HepG2 (cell line): ENCODE data around the gene LRRC4C. TPM values are rescaled to one million over a fixed set of nuclear protein-coding genes. Genes with fewer than 3 reads are reported as not detected.

ENCODE experiments used
- ATAC-seq: fragments of 200-7000 bp; cut with Tn5 transposase; 3 replicates; pipeline ENCODE4 v1.9.1; 2020; ENCODE audit warnings: mild to moderate bottlenecking, moderate library complexity
- BruUV-seq: library from RNA; stranded (reverse); fragments of 400-500 nt; replicated peaks from 2 replicates; lab custom pipeline; 2021; lab: Mats Ljungman, UMichigan
- CTCF ChIA-PET: fragments of 300-600 bp; formaldehyde crosslinking; extraction: SDS; loops from one replicate; lab custom pipeline; 2021; ENCODE audit warnings: low total read pairs, inconsistent platforms, low intra/inter-chr PET ratio; lab: Yijun Ruan, JAX
- POLR2A ChIA-PET: fragments of 350-600 bp; sonication (Branson Sonifier 250); formaldehyde crosslinking; loops from one replicate; lab custom pipeline; 2020; ENCODE audit warnings: antibody characterized with exemption, inconsistent platforms; lab: Yijun Ruan, JAX
- DNase-seq: peaks from one replicate; pipeline ENCODE4 v3.0.0-alpha.2; 2015; ENCODE audit warnings: low spot score
- FAIRE-seq: peaks from 3 replicates; lab custom pipeline; 2011; peaks lifted over from hg19 to GRCh38; lab: Jason Lieb, UNC
- H2AFZ ChIP-seq: one replicate; pipeline ENCODE4 v1.6.1; 2011; ENCODE audit warnings: low read length, inconsistent platforms
- H3K27ac ChIP-seq: fragments of 300-600 bp; 3 replicates; pipeline ENCODE4 v1.8.0; 2011; ENCODE audit warnings: mixed run types, mild to moderate bottlenecking, mixed read lengths, low read length, inconsistent platforms; ENCODE audit not compliant: insufficient read depth; ENCODE audit errors: extremely low read length
- H3K27me3 ChIP-seq, 2 experiments: fragments of 200-600 bp in 1 of 2; 2 replicates in 1 of 2; 3 replicates in 1 of 2; pipeline versions ENCODE4 v1.6.0 to v1.8.0; 2011; ENCODE audit warnings: low read length in 2 of 2, mild to moderate bottlenecking in 2 of 2, moderate library complexity in 2 of 2, inconsistent platforms in 1 of 2; ENCODE audit not compliant: insufficient read depth in 2 of 2, control insufficient read depth in 1 of 2
- H3K36me3 ChIP-seq, 2 experiments: fragments of 200-600 bp in 1 of 2; replicated peaks in 1 of 2; 2 replicates in 1 of 2; 3 replicates in 1 of 2; pipeline versions ENCODE4 v1.5.1 to v1.8.0; 2011; ENCODE audit warnings: low read length in 2 of 2, inconsistent platforms in 1 of 2; ENCODE audit not compliant: insufficient read depth in 2 of 2, control insufficient read depth in 1 of 2
- H3K4me1 ChIP-seq: 2 replicates; pipeline ENCODE4 v1.5.1; 2012; ENCODE audit warnings: low read length, inconsistent platforms; ENCODE audit not compliant: insufficient read depth
- H3K4me2 ChIP-seq: 2 replicates; pipeline ENCODE4 v1.6.0; 2011; ENCODE audit warnings: low read depth, low read length, inconsistent platforms
- H3K4me3 ChIP-seq, 3 experiments: fragments of 200-600 bp in 1 of 3; sonication (generic), shearing (Covaris generic) in 1 of 3; replicated peaks in 1 of 3; 2 replicates each; pipeline ENCODE4 v1.5.1; 2011 to 2016; ENCODE audit warnings: low read length in 3 of 3, inconsistent platforms in 2 of 3, low read depth in 2 of 3, mild to moderate bottlenecking in 2 of 3, control low read depth in 1 of 3, mixed read lengths in 1 of 3; ENCODE audit not compliant: insufficient read depth in 1 of 3
- H3K79me2 ChIP-seq: one replicate; pipeline ENCODE4 v1.6.1; 2011; ENCODE audit warnings: low read length, inconsistent platforms; ENCODE audit not compliant: insufficient read depth
- H3K9ac ChIP-seq: 2 replicates; pipeline ENCODE4 v1.6.0; 2011; ENCODE audit warnings: mild to moderate bottlenecking, low read depth, low read length, inconsistent platforms; ENCODE audit not compliant: insufficient read depth
- H3K9me3 ChIP-seq: 2 replicates; pipeline ENCODE4 v1.5.1; 2012; ENCODE audit warnings: mild to moderate bottlenecking, low read length
- H4K20me1 ChIP-seq: 2 replicates; pipeline ENCODE4 v1.6.0; 2011; ENCODE audit warnings: inconsistent platforms, mild to moderate bottlenecking, low read length, moderate library complexity; ENCODE audit not compliant: insufficient read depth
- GABPA ChIP-seq, 2 experiments: IDR thresholded peaks; 2 replicates each; pipeline ENCODE4 v1.6.1; 2011 to 2016; ENCODE audit warnings: low read depth in 2 of 2, low read length in 1 of 2, missing biosample characterization in 1 of 2, missing genetic modification characterization in 1 of 2
- GABPB1 ChIP-seq: IDR thresholded peaks from 2 replicates; pipeline ENCODE4 v1.6.1; 2016; ENCODE audit warnings: mild to moderate bottlenecking, missing genetic modification reagents, moderate library complexity, missing compliant biosample characterization
- RBFOX2 ChIP-seq: fragments of 200-400 bp; formaldehyde crosslinking; IDR thresholded peaks from 2 replicates; pipeline ENCODE4 v1.6.1; 2017; ENCODE audit warnings: low read depth, mild to moderate bottlenecking, low read length
- STAG1 ChIP-seq: sonication (generic); formaldehyde crosslinking; IDR thresholded peaks from 2 replicates; pipeline ENCODE4 v1.4.0; 2020; ENCODE audit warnings: missing genetic modification reagents
- ZBTB7B ChIP-seq: sonication (generic); formaldehyde crosslinking; IDR thresholded peaks from 2 replicates; pipeline ENCODE4 v1.4.0; 2020; ENCODE audit warnings: missing genetic modification reagents
- ZNF510 ChIP-seq: sonication (generic); formaldehyde crosslinking; IDR thresholded peaks from 2 replicates; pipeline ENCODE4 v1.4.0; 2020; ENCODE audit warnings: low read depth, mild to moderate bottlenecking, missing genetic modification reagents
- ZNF564 ChIP-seq: sonication (generic); formaldehyde crosslinking; IDR thresholded peaks from 2 replicates; pipeline ENCODE4 v1.8.1; 2023; ENCODE audit warnings: mild to moderate bottlenecking, missing genetic modification reagents
- WGBS: methylation state at CpG from one replicate; pipeline ENCODE4 v1.1.6; 2017; ENCODE audit warnings: low lambda C conversion rate; 5-methylcytosine and 5-hydroxymethylcytosine counted together
- in situ Hi-C: cut with HindIII; loops from 2 replicates; pipeline ENCODE4 v1.10.0; 2017; ENCODE audit warnings: low pct_unique_long_range_greater_than_20kb; ENCODE audit not compliant: extremely low pct_ligation_motif_present
- intact Hi-C: fragments of 100-400 bp; cut with micrococcal nuclease; formaldehyde crosslinking; loops from one replicate; pipeline ENCODE4 v1.10.0; 2022; ENCODE audit not compliant: unreplicated experiment
- polyA plus RNA-seq, 8 experiments: library from polyadenylated mRNA; depleted of rRNA in 3 of 8; stranded (reverse) in 7 of 8; unstranded in 1 of 8; fragments of >200 nt; fragmentation: Illumina TruSeq in 4 of 8; extraction: Trizol in 4 of 8; gene quantifications; 2 replicates each; pipeline versions ENCODE4 v1.2.1 to v1.2.3, GENCODE V29; 2011 to 2016; ENCODE audit warnings: low read depth in 4 of 8, missing spikeins in 1 of 8, mixed read lengths in 1 of 8; ENCODE audit not compliant: insufficient read depth in 1 of 8
- total RNA-seq, 5 experiments: library from RNA; depleted of rRNA; stranded (reverse); fragments of >200 nt; fragmentation: Illumina TruSeq; extraction: Trizol; gene quantifications; 2 replicates each; pipeline ENCODE4 v1.2.3, GENCODE V29; 2016; ENCODE audit warnings: low read depth in 1 of 5
- TF ChIP-seq, protein P1 (sequence below): sonication (generic); formaldehyde crosslinking; IDR thresholded peaks from 2 replicates; pipeline ENCODE4 v1.4.0; 2020; ENCODE audit warnings: missing genetic modification reagents
- TF ChIP-seq, protein P2 (sequence below): fragments of 450-650 bp; IDR thresholded peaks from 2 replicates; pipeline ENCODE4 v1.6.1; 2017
- TF ChIP-seq, protein P3 (sequence below): sonication (generic); formaldehyde crosslinking; IDR thresholded peaks from 2 replicates; pipeline ENCODE4 v1.5.0; 2020; ENCODE audit warnings: mild to moderate bottlenecking, missing genetic modification reagents, moderate library complexity

The LRRC4C gene
- total and polyA plus RNA-seq, 2 of the 13 experiments (the other 11 are each of a cell fraction or from before 2014, with no cell fraction given): not detected

DNA sequence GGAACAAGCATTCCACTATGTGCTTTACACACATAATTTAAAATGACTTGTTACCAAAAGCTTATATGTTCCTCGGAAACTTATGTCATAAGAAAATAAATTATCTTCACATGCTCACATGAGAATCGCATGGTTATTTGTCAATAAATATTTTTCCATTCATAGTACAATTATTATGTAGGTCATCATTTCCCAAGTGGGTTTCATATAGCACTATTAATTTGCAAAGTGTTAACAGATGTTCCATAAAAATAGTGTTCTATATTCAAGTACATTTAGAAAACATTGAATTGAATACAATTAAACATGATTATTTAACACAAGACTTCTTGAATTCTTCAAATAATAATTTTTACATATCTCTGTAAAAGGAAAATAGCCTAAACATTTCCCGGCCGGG is 23.9 kb downstream of the LRRC4C start (continued):
- TF ChIP-seq, protein P1, sequence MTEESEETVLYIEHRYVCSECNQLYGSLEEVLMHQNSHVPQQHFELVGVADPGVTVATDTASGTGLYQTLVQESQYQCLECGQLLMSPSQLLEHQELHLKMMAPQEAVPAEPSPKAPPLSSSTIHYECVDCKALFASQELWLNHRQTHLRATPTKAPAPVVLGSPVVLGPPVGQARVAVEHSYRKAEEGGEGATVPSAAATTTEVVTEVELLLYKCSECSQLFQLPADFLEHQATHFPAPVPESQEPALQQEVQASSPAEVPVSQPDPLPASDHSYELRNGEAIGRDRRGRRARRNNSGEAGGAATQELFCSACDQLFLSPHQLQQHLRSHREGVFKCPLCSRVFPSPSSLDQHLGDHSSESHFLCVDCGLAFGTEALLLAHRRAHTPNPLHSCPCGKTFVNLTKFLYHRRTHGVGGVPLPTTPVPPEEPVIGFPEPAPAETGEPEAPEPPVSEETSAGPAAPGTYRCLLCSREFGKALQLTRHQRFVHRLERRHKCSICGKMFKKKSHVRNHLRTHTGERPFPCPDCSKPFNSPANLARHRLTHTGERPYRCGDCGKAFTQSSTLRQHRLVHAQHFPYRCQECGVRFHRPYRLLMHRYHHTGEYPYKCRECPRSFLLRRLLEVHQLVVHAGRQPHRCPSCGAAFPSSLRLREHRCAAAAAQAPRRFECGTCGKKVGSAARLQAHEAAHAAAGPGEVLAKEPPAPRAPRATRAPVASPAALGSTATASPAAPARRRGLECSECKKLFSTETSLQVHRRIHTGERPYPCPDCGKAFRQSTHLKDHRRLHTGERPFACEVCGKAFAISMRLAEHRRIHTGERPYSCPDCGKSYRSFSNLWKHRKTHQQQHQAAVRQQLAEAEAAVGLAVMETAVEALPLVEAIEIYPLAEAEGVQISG: no peak
- TF ChIP-seq ZNF564: no peak

DNA sequence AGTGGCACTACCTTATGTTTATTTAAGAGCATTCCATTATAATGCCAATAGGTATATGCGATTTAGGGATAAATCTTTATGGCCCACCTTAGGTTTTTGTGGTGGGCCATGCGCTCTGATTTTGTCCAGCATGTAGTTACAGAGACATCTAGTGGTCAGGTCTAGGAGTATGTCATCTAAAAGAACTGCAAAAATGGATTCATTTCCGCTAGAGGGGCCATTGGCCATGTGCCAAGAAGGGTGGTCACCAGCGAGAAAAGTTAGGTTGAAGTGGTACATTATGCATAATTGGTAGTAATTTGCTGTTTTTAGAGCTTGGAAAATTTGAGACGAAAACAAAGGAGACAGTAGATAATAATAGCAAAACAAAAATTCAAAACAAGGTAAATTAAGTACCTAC is 27.7 kb downstream of the LRRC4C start:
- no peak overlapping the region for H3K4me2 ChIP-seq
- no peak overlapping the region for H2AFZ ChIP-seq
- H3K27me3 ChIP-seq: no peaks in the 10 kb centered on the region
- no peak overlapping the region for H3K4me3 ChIP-seq
- H3K27ac ChIP-seq: no peak overlapping the region
- no peaks in the 10 kb centered on the region for H3K79me2 ChIP-seq
- POLR2A ChIA-PET: no interaction called here
- H3K4me1 ChIP-seq: no peaks in the 10 kb centered on the region
- FAIRE-seq (no peak), ATAC-seq (0 out of 3 replicates have a peak, but pooled peaks have one; percentile 37), DNase-seq (peak; percentile 16)
- no peaks in the 10 kb centered on the region for H3K9me3 ChIP-seq
- intact Hi-C loops (no loop called here), in situ Hi-C loops (no loop called here)
- CTCF ChIA-PET: interaction anchor here (0.9 kb wide), 1 partner anchor 1125 kb away, joined by 5 read pairs; no protein-coding TSS in a partner anchor
- no TSS peak for BruUV-seq
- H4K20me1 ChIP-seq: no peaks in the 10 kb centered on the region
- H3K36me3 ChIP-seq: no peaks in the 10 kb centered on the region
- no peak overlapping the region for H3K9ac ChIP-seq
- WGBS: 6% methylated on average over 5 of the region's 5 CpGs
- TF ChIP-seq, protein P2, sequence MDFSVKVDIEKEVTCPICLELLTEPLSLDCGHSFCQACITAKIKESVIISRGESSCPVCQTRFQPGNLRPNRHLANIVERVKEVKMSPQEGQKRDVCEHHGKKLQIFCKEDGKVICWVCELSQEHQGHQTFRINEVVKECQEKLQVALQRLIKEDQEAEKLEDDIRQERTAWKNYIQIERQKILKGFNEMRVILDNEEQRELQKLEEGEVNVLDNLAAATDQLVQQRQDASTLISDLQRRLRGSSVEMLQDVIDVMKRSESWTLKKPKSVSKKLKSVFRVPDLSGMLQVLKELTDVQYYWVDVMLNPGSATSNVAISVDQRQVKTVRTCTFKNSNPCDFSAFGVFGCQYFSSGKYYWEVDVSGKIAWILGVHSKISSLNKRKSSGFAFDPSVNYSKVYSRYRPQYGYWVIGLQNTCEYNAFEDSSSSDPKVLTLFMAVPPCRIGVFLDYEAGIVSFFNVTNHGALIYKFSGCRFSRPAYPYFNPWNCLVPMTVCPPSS: no peak
- TF ChIP-seq ZNF510 (no peak), STAG1 (CRISPR knock-in tag) (peak; percentile 63), RBFOX2 (no peak), GABPB1 (CRISPR knock-in tag) (peak; percentile 19; the same call in 1 of the 2 replicates), GABPA (IDR thresholded peaks at IDR 0.05; ENCODE audit: low read depth, low read length) (no peak), GABPA (CRISPR knock-in tag; IDR thresholded peaks at IDR 0.05; ENCODE audit: low read depth) (0 out of 2 replicates have a peak, but pooled peaks have one; percentile 21), ZBTB7B (CRISPR knock-in tag) (0 out of 2 replicates have a peak, but pooled peaks have one; percentile 33)
- TF ChIP-seq, protein P3, sequence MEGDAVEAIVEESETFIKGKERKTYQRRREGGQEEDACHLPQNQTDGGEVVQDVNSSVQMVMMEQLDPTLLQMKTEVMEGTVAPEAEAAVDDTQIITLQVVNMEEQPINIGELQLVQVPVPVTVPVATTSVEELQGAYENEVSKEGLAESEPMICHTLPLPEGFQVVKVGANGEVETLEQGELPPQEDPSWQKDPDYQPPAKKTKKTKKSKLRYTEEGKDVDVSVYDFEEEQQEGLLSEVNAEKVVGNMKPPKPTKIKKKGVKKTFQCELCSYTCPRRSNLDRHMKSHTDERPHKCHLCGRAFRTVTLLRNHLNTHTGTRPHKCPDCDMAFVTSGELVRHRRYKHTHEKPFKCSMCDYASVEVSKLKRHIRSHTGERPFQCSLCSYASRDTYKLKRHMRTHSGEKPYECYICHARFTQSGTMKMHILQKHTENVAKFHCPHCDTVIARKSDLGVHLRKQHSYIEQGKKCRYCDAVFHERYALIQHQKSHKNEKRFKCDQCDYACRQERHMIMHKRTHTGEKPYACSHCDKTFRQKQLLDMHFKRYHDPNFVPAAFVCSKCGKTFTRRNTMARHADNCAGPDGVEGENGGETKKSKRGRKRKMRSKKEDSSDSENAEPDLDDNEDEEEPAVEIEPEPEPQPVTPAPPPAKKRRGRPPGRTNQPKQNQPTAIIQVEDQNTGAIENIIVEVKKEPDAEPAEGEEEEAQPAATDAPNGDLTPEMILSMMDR (CRISPR knock-in tag): peak; percentile 64
- TF ChIP-seq, all 625 proteins: peak for 5
